ENCODE results near the gene RNF103.
A peak's percentile ranks its signal among the peaks of the same experiment; 100 is the strongest.

RNF103 gene

GRCh38 chr2:86566158-86566820 lies 57.4 kb downstream of the RNF103 start:
- no peak for DNase-seq (ENCODE audit: low read depth in 2 of 2)

GRCh38 chr2:86563650-86564061 lies 60.0 kb downstream of the RNF103 start:
- no peak for DNase-seq (ENCODE audit: low read depth in 2 of 2)

DNA sequence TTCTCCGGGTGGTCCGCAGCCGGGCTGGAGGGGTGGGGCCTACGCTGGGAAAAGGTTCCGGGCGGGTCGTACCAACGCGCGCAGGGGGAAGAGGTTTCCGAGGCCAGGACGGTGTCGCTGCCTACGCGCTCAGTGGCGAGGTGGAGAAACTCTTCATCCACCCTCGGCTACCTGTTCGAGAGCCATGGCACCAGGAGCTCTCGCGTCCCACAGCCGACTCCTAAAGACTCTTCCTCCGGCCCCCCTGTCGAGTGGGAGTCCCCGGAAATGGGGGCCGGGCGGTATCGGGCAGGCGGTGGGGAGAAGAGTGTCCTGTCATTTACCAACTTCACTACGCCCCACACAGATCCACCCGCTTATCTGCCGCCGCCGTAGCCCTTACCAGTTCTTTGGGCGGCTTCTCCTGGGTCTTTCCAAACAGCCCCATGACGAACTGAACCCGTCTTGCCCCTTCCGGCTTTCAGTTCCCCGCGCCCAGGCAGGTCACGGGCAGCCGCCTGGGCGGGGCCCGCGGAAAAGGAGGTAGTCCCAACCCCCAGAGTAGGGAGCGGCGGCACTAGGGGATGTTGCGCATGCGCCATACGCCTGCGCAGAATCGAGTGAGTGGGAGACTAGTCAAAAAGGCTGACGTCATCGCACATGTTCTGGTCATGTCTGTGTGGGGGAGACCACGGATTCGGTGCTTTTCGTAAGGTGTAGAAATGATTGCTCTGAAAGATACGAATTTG lies 60.6 kb downstream of the RNF103 start, which contains the start of gene CHMP3:
TSS of gene CHMP3 (minus strand) at position 522 of the 728 bp plus-strand sequence. CDS start at position 427, 95 bp downstream.
- peak; percentile 95 for DNase-seq (ENCODE audit: low read depth in 2 of 2)

DNA sequence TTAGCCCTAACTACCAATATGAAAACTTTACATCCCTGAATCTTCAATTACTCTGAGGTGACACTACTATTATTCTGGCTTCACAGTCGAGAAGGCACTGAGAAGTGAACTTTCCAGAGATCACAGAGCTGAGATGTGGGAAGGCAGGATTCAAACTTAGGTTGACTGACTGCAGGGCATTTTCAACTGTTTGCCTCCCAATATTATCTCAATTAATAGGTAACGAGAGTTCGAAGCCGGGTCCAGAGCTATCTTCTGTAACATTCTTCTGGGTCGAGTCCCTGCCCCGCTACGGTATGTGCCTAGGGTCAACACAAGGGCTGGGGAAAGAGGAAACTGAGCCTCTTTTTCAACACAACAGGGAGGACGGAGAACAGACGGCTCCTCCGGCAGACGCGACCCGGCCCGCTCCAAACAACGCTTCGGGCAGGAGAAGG lies 61.2 kb downstream of the RNF103 start:
- DNase-seq (ENCODE audit: low read depth in 2 of 2) = no peak

DNA sequence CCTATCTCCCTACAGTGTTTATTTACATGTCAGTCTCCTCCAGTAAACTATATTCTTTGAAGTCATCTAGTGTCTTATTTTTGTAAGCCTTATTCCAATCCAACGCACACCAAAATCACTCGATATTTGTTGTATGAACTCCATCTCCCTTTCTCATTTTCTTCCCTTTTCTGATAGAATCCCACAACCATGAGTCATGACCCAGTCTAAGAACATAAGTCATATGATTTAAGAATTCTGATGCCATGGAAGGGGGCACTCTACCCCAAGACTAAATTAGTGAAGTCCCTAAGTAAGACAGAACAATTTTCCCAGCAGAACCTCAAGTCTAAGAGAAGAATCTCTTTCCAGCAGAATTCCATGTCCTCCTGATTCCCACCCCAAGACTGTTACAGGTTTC lies 65.8 kb downstream of the RNF103 start:
- no peak for DNase-seq (ENCODE audit: low read depth in 2 of 2)

- no peak for DNase-seq (ENCODE audit: low read depth in 2 of 2)
These were observed 67.2 kb downstream of the RNF103 start for GRCh38 chr2:86556508-86556907.

Data from activated CD8-positive, alpha-beta memory T cell treated with anti-CD3 and anti-CD28 coated beads for 4 hours (primary cell).